ENCODE measurements around the gene AK8.
A peak's percentile ranks its signal among the peaks of the same experiment; 100 is the strongest.
"Not testable (repeated sequence)": the region's sequence is repeated elsewhere in the genome, so short reads cannot be mapped to it uniquely, and the experiment has no call there.

Gene AK8

DNA sequence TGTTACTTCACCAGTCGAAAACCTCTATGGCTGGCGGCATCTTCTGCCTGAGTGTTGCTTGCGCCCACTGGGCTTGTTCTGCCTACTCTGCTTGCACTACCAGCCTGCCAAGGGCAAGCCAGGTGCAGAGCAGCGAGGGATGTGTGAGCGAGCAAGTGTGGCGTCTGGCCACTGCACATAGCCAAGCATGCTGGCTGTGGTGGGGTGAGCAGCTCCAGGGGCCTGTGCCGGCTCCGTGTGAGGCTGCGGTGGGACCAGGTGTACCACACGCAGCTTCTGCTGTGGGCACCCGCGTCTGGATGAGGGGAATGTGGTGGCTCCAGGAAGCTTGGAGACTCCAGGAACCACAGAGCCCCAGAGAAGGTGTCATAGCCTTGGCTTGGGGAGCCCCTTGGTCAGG, 156.4 kb downstream of the AK8 start:
- no peak overlapping the region for H3K18ac ChIP-seq (ENCODE audit: low read depth in 1 of 2, low read length in 2 of 2)
- no peak overlapping the region for H3K27ac ChIP-seq (ENCODE audit: low read length, poor library complexity, severe bottlenecking)
- H3K23ac ChIP-seq (ENCODE audit: low read length in 2 of 2): no peak overlapping the region
- H2BK12ac ChIP-seq (ENCODE audit: low read length in 2 of 2): no peak overlapping the region
- H3K9me3 ChIP-seq (ENCODE audit: control insufficient read depth, low read length): no peaks in the 10 kb centered on the region
- H3K4ac ChIP-seq (ENCODE audit: low read depth in 1 of 2, low read length in 2 of 2): no peak overlapping the region
- no peaks in the 10 kb centered on the region for H3K36me3 ChIP-seq (ENCODE audit: control insufficient read depth in 1 of 2, insufficient read depth in 2 of 2, low read depth in 1 of 2, low read length in 2 of 2)
- no peak overlapping the region for H2AK5ac ChIP-seq (ENCODE audit: low read length, severe bottlenecking)
- no peak overlapping the region for H3K4me3 ChIP-seq (ENCODE audit: insufficient read depth in 1 of 2, low read depth in 1 of 2, low read length in 2 of 2)
- H2BK5ac ChIP-seq (ENCODE audit: low read depth, low read length, poor library complexity, severe bottlenecking): no peak overlapping the region
- H3K27me3 ChIP-seq (ENCODE audit: control insufficient read depth in 1 of 2, insufficient read depth in 1 of 2, low read length in 2 of 2): peaks cover 29 to 64% of the 10 kb centered on the region in 2 experiments
- H3K4me2 ChIP-seq (ENCODE audit: low read length, poor library complexity, severe bottlenecking): no peak overlapping the region
- no peak overlapping the region for H3K14ac ChIP-seq (ENCODE audit: low read length in 2 of 2)
- H4K8ac ChIP-seq (ENCODE audit: low read length): peak overlapping the region; percentile 1
- no peak overlapping the region for H2AFZ ChIP-seq (ENCODE audit: low read depth, low read length)
- DNase-seq: no peak
- no peak overlapping the region for H4K91ac ChIP-seq (ENCODE audit: low read length)
- no peak overlapping the region for H2BK120ac ChIP-seq (ENCODE audit: low read depth, low read length)
- 93% methylated on average over 12 of the region's 12 CpGs for WGBS
- no peaks in the 10 kb centered on the region for H3K4me1 ChIP-seq (ENCODE audit: control insufficient read depth, insufficient read depth, low read depth, low read length)
- H3K79me1 ChIP-seq (replicated peaks; ENCODE audit: low read length, poor library complexity, severe bottlenecking): no peaks in the 10 kb centered on the region
- no peak overlapping the region for H3K9ac ChIP-seq (ENCODE audit: low read length)
- no peak overlapping the region for H2BK15ac ChIP-seq (ENCODE audit: low read depth, poor library complexity, severe bottlenecking)

DNA sequence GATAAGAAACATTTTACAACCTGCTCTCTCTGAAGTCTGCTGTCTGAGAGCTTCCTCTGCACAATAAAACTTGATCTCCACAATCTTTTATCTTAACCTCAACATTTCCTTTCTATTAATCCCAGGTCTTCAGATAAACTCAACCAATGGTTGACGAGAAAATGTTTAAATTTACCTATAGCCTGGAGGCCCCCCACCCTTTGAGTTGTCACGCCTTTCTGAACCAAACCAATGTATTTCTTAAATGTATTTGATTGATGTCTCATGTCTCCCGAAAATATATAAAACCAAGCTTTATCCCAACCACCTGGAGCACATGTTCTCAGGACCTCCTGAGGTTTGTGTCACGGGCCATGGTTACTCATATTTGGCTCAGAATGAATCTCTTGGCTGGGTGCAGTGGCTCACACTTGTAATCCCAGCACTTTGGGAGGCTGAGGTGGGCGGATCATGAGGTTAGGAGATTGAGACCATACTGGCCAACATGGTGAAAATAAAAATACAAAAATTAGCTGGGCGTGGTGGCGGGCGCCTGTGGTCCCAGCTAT, 159.6 kb downstream of the AK8 start:
- not testable (repeated sequence) for H3K9ac ChIP-seq (ENCODE audit: low read length); H3K4ac ChIP-seq (ENCODE audit: low read depth in 1 of 2, low read length in 2 of 2); H3K79me1 ChIP-seq (replicated peaks; ENCODE audit: low read length, poor library complexity, severe bottlenecking); H3K27ac ChIP-seq (ENCODE audit: low read length, poor library complexity, severe bottlenecking); DNase-seq; H3K4me2 ChIP-seq (ENCODE audit: low read length, poor library complexity, severe bottlenecking); H2BK15ac ChIP-seq (ENCODE audit: low read depth, poor library complexity, severe bottlenecking); H2BK120ac ChIP-seq (ENCODE audit: low read depth, low read length); H3K4me3 ChIP-seq (ENCODE audit: insufficient read depth in 1 of 2, low read depth in 1 of 2, low read length in 2 of 2); H2BK12ac ChIP-seq (ENCODE audit: low read length in 2 of 2); H3K14ac ChIP-seq (ENCODE audit: low read length in 2 of 2); H3K36me3 ChIP-seq (ENCODE audit: control insufficient read depth in 1 of 2, insufficient read depth in 2 of 2, low read depth in 1 of 2, low read length in 2 of 2); H4K91ac ChIP-seq (ENCODE audit: low read length); H2AFZ ChIP-seq (ENCODE audit: low read depth, low read length); H3K4me1 ChIP-seq (ENCODE audit: control insufficient read depth, insufficient read depth, low read depth, low read length); H3K9me3 ChIP-seq (ENCODE audit: control insufficient read depth, low read length); H2AK5ac ChIP-seq (ENCODE audit: low read length, severe bottlenecking); H4K8ac ChIP-seq (ENCODE audit: low read length); H3K18ac ChIP-seq (ENCODE audit: low read depth in 1 of 2, low read length in 2 of 2); H3K23ac ChIP-seq (ENCODE audit: low read length in 2 of 2); H2BK5ac ChIP-seq (ENCODE audit: low read depth, low read length, poor library complexity, severe bottlenecking)
- WGBS: 81% methylated on average over 6 of the region's 8 CpGs
- peaks cover 18 to 54% of the 10 kb centered on the region in 2 experiments for H3K27me3 ChIP-seq (ENCODE audit: control insufficient read depth in 1 of 2, insufficient read depth in 1 of 2, low read length in 2 of 2)

DNA sequence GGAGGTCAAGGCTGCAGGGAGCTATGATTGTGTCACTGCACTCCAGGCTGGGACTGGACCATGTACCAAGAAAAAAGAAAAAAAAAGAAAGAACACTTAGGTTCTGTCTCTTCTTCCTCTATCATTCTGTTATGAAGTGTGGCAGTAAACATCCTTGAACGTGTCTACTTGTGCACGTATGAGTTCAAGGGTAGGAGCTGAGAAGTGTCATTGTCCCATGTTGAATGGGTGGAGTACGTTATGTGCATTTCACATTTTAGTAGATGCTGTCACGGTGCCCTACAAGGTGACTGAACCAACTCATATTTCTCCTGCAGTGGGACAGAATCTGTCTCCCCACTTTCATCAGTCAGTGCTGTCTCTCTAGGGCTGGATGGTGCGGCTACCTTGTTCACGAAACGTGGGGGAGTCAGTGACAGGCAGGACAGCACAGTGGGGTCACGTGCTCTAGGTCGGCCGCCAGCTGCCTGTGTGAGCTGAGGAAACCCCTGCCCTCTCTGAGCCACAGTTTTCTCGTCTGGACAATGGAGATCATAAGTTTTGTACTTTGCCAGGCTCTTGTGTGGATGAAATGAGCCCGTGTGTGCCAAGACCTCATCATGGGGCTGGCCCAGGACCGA, 160.6 kb downstream of the AK8 start:
- H3K36me3 ChIP-seq (ENCODE audit: control insufficient read depth in 1 of 2, insufficient read depth in 2 of 2, low read depth in 1 of 2, low read length in 2 of 2): no peaks in the 10 kb centered on the region
- no peak overlapping the region for H2AFZ ChIP-seq (ENCODE audit: low read depth, low read length)
- H3K4me3 ChIP-seq (ENCODE audit: insufficient read depth in 1 of 2, low read depth in 1 of 2, low read length in 2 of 2): no peak overlapping the region
- no peak for DNase-seq
- H2BK5ac ChIP-seq (ENCODE audit: low read depth, low read length, poor library complexity, severe bottlenecking): no peak overlapping the region
- H3K27me3 ChIP-seq (ENCODE audit: control insufficient read depth in 1 of 2, insufficient read depth in 1 of 2, low read length in 2 of 2): peaks cover 13 to 45% of the 10 kb centered on the region in 2 experiments
- H4K91ac ChIP-seq (ENCODE audit: low read length): no peak overlapping the region
- H3K79me1 ChIP-seq (replicated peaks; ENCODE audit: low read length, poor library complexity, severe bottlenecking): no peaks in the 10 kb centered on the region
- no peak overlapping the region for H2AK5ac ChIP-seq (ENCODE audit: low read length, severe bottlenecking)
- no peak overlapping the region for H2BK15ac ChIP-seq (ENCODE audit: low read depth, poor library complexity, severe bottlenecking)
- no peak overlapping the region for H3K23ac ChIP-seq (ENCODE audit: low read length in 2 of 2)
- WGBS: 78% methylated on average over 13 of the region's 13 CpGs
- H3K9ac ChIP-seq (ENCODE audit: low read length): no peak overlapping the region
- no peak overlapping the region for H3K4me2 ChIP-seq (ENCODE audit: low read length, poor library complexity, severe bottlenecking)
- no peak overlapping the region for H3K14ac ChIP-seq (ENCODE audit: low read length in 2 of 2)
- H2BK120ac ChIP-seq (ENCODE audit: low read depth, low read length): no peak overlapping the region
- H2BK12ac ChIP-seq (ENCODE audit: low read length in 2 of 2): no peak overlapping the region
- no peak overlapping the region for H3K27ac ChIP-seq (ENCODE audit: low read length, poor library complexity, severe bottlenecking)
- H4K8ac ChIP-seq (ENCODE audit: low read length): no peak overlapping the region
- H3K18ac ChIP-seq (ENCODE audit: low read depth in 1 of 2, low read length in 2 of 2): no peak overlapping the region
- no peak overlapping the region for H3K4ac ChIP-seq (ENCODE audit: low read depth in 1 of 2, low read length in 2 of 2)
- no peaks in the 10 kb centered on the region for H3K4me1 ChIP-seq (ENCODE audit: control insufficient read depth, insufficient read depth, low read depth, low read length)
- H3K9me3 ChIP-seq (ENCODE audit: control insufficient read depth, low read length): no peaks in the 10 kb centered on the region

DNA sequence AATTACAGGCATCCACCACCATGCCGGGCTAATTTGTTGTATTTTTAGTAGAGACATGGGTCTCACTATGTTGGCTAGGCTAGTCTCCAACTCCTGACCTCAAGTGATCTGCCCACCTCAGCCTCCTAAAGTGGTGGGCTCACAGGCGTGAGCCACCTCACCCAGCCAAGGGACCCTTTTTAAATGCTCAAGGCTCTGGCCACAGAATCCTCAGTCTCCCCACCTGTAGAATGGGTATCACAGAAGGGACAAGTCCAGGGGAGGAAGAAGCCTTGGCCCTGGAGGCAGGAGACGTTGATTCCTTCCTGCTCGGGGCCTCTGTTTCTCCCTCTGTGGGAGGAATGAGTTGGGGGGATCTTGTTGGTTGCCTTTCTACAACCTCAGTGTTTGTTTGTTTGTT, 162.1 kb downstream of the AK8 start:
- WGBS: 83% methylated on average over 2 of the region's 4 CpGs
- Histone ChIP-seq H3K4ac (ENCODE audit: low read depth in 1 of 2, low read length in 2 of 2) (no peak overlapping the region), H3K9me3 (ENCODE audit: control insufficient read depth, low read length) (no peaks in the 10 kb centered on the region), H2AFZ (ENCODE audit: low read depth, low read length) (no peak overlapping the region), H2BK120ac (ENCODE audit: low read depth, low read length) (no peak overlapping the region), H3K18ac (ENCODE audit: low read depth in 1 of 2, low read length in 2 of 2) (no peak overlapping the region), H2BK12ac (ENCODE audit: low read length in 2 of 2) (no peak overlapping the region), H3K4me1 (ENCODE audit: control insufficient read depth, insufficient read depth, low read depth, low read length) (no peaks in the 10 kb centered on the region), H3K23ac (ENCODE audit: low read length in 2 of 2) (no peak overlapping the region), H2BK15ac (ENCODE audit: low read depth, poor library complexity, severe bottlenecking) (no peak overlapping the region), H2AK5ac (ENCODE audit: low read length, severe bottlenecking) (no peak overlapping the region), H4K8ac (ENCODE audit: low read length) (no peak overlapping the region), H3K27ac (ENCODE audit: low read length, poor library complexity, severe bottlenecking) (no peak overlapping the region), H3K79me1 (replicated peaks; ENCODE audit: low read length, poor library complexity, severe bottlenecking) (no peaks in the 10 kb centered on the region), H3K27me3 (ENCODE audit: control insufficient read depth in 1 of 2, insufficient read depth in 1 of 2, low read length in 2 of 2) (peaks cover 7 to 40% of the 10 kb centered on the region in 2 experiments), H2BK5ac (ENCODE audit: low read depth, low read length, poor library complexity, severe bottlenecking) (no peak overlapping the region), H4K91ac (ENCODE audit: low read length) (no peak overlapping the region), H3K14ac (ENCODE audit: low read length in 2 of 2) (peak overlapping the region in 1 of 2 experiments; percentile 41), H3K4me3 (ENCODE audit: insufficient read depth in 1 of 2, low read depth in 1 of 2, low read length in 2 of 2) (no peak overlapping the region), H3K4me2 (ENCODE audit: low read length, poor library complexity, severe bottlenecking) (no peak overlapping the region), H3K9ac (ENCODE audit: low read length) (no peak overlapping the region), H3K36me3 (ENCODE audit: control insufficient read depth in 1 of 2, insufficient read depth in 2 of 2, low read depth in 1 of 2, low read length in 2 of 2) (no peaks in the 10 kb centered on the region)
- no peak for DNase-seq
